T-helper 2 cell treated with Interferon-gamma antibody and Interleukin-4, amounts not matched to agents 5 μg/mL and 100 μg/mL, for 36 hours (primary cell): ENCODE results near the gene CRELD1.

Experiments used
- DNase-seq: peaks from one replicate; pipeline ENCODE4 v3.0.0; 2021; ENCODE audit warnings: low spot score
- H3K27ac Mint-ChIP-seq: one replicate; pipeline ENCODE4 v1.8.0; 2021; ENCODE audit warnings: mild to moderate bottlenecking, mixed read lengths
- H3K27me3 Mint-ChIP-seq: one replicate; pipeline ENCODE4 v1.8.0; 2021; ENCODE audit warnings: low read depth, mixed read lengths
- H3K36me3 Mint-ChIP-seq: one replicate; pipeline ENCODE4 v1.8.0; 2021; ENCODE audit warnings: low read depth, mixed read lengths
- H3K4me1 Mint-ChIP-seq: one replicate; pipeline ENCODE4 v1.8.0; 2021; ENCODE audit warnings: low read depth, mixed read lengths
- H3K4me3 Mint-ChIP-seq: one replicate; pipeline ENCODE4 v1.8.0; 2022; ENCODE audit warnings: mild to moderate bottlenecking, moderate library complexity, mixed read lengths
- H3K9me3 Mint-ChIP-seq: one replicate; pipeline ENCODE4 v1.8.0; 2021; ENCODE audit warnings: mixed read lengths

Gene CRELD1

GRCh38 chr3:9914011-9914410, 19.6 kb upstream of the CRELD1 start:
- Mint-ChIP-seq H3K4me3 (no peak overlapping the region), H3K9me3 (no peaks in the 10 kb centered on the region), H3K27ac (no peak overlapping the region), H3K36me3 (no peaks in the 10 kb centered on the region), H3K27me3 (peaks cover 7% of the 10 kb centered on the region), H3K4me1 (peaks cover 12% of the 10 kb centered on the region)
- DNase-seq, result no peak

- Mint-ChIP-seq H3K27ac (no peak overlapping the region), H3K4me1 (peaks cover 12% of the 10 kb centered on the region), H3K9me3 (no peaks in the 10 kb centered on the region), H3K36me3 (no peaks in the 10 kb centered on the region), H3K27me3 (peaks cover 7% of the 10 kb centered on the region), H3K4me3 (peak overlapping the region; percentile 46)
- no peak for DNase-seq
Observed at GRCh38 chr3:9914559-9915253, 18.9 kb upstream of the CRELD1 start.

GRCh38 chr3:9915254-9916141, 18.1 kb upstream of the CRELD1 start:
- DNase-seq, result no peak
- no peaks in the 10 kb centered on the region for H3K36me3 Mint-ChIP-seq

GRCh38 chr3:9916346-9916733, 17.3 kb upstream of the CRELD1 start:
- no peak overlapping the region for H3K27ac Mint-ChIP-seq
- no peak for DNase-seq
- no peaks in the 10 kb centered on the region for H3K36me3 Mint-ChIP-seq
- no peaks in the 10 kb centered on the region for H3K9me3 Mint-ChIP-seq
- peaks cover 12% of the 10 kb centered on the region for H3K4me1 Mint-ChIP-seq
- H3K4me3 Mint-ChIP-seq, result peak overlapping the region; percentile 45
- H3K27me3 Mint-ChIP-seq, result peaks cover 6% of the 10 kb centered on the region

More at GRCh38 chr3:9915254-9916141, 18.1 kb upstream of the CRELD1 start:
- Mint-ChIP-seq H3K9me3 (no peaks in the 10 kb centered on the region), H3K27me3 (peaks cover 6% of the 10 kb centered on the region), H3K4me3 (peak overlapping the region; percentile 77), H3K4me1 (peaks cover 12% of the 10 kb centered on the region), H3K27ac (no peak overlapping the region)

- peak within 1 kb of the TSS; percentile 77 for H3K4me3 Mint-ChIP-seq
- no peak for DNase-seq
- peaks cover 12% of the 10 kb centered on the region for H3K4me1 Mint-ChIP-seq
- H3K27me3 Mint-ChIP-seq, result peaks cover 6% of the 10 kb centered on the region
- no peak within 1 kb of the TSS for H3K27ac Mint-ChIP-seq
- H3K9me3 Mint-ChIP-seq, result no peaks in the 10 kb centered on the region
- H3K36me3 Mint-ChIP-seq, result no peaks in the 10 kb centered on the region
Observed at GRCh38 chr3:9916734-9917680, 16.6 kb upstream of the CRELD1 start, which contains the start of gene IL17RC. TSS of gene IL17RC (plus strand) at chr3:9917098. CDS start at chr3:9917316, 218 bp downstream.

- no peaks in the 10 kb centered on the region for H3K36me3 Mint-ChIP-seq
- H3K4me3 Mint-ChIP-seq, result no peak overlapping the region
- H3K27ac Mint-ChIP-seq, result no peak overlapping the region
- DNase-seq, result no peak
- H3K9me3 Mint-ChIP-seq, result no peaks in the 10 kb centered on the region
- H3K4me1 Mint-ChIP-seq, result peaks cover 6% of the 10 kb centered on the region
- H3K27me3 Mint-ChIP-seq, result peaks cover 3% of the 10 kb centered on the region
Observed at GRCh38 chr3:9917820-9918219, 15.8 kb upstream of the CRELD1 start.

- Mint-ChIP-seq H3K9me3 (no peaks in the 10 kb centered on the region), H3K36me3 (no peaks in the 10 kb centered on the region), H3K27me3 (peaks cover 3% of the 10 kb centered on the region), H3K4me1 (peaks cover 6% of the 10 kb centered on the region), H3K27ac (no peak overlapping the region), H3K4me3 (no peak overlapping the region)
- DNase-seq, result no peak
Observed at GRCh38 chr3:9918261-9919038, 15.2 kb upstream of the CRELD1 start.

GRCh38 chr3:9928158-9928557, 5.5 kb upstream of the CRELD1 start:
- H3K4me1 Mint-ChIP-seq, result peaks cover 4% of the 10 kb centered on the region
- DNase-seq, result no peak
- no peak overlapping the region for H3K4me3 Mint-ChIP-seq
- H3K9me3 Mint-ChIP-seq, result no peaks in the 10 kb centered on the region
- no peaks in the 10 kb centered on the region for H3K36me3 Mint-ChIP-seq
- peaks cover 7% of the 10 kb centered on the region for H3K27me3 Mint-ChIP-seq
- H3K27ac Mint-ChIP-seq, result no peak overlapping the region

GRCh38 chr3:9930804-9931418, 2.7 kb upstream of the CRELD1 start:
- H3K4me3 Mint-ChIP-seq, result peak overlapping the region; percentile 31
- no peak for DNase-seq

GRCh38 chr3:9932535-9932842, 1.1 kb upstream of the CRELD1 start:
- H3K4me3 Mint-ChIP-seq, result peak overlapping the region; percentile 99
- peak overlapping the region; percentile 97 for H3K27ac Mint-ChIP-seq
- H3K27me3 Mint-ChIP-seq, result no peaks in the 10 kb centered on the region
- peaks cover 24% of the 10 kb centered on the region for H3K4me1 Mint-ChIP-seq
- H3K36me3 Mint-ChIP-seq, result peaks cover 4% of the 10 kb centered on the region
- no peak for DNase-seq
- no peaks in the 10 kb centered on the region for H3K9me3 Mint-ChIP-seq

More at GRCh38 chr3:9930804-9931418, 2.7 kb upstream of the CRELD1 start:
- H3K36me3 Mint-ChIP-seq, result peaks cover 4% of the 10 kb centered on the region
- H3K27ac Mint-ChIP-seq, result no peak overlapping the region
- H3K27me3 Mint-ChIP-seq, result no peaks in the 10 kb centered on the region
- H3K4me1 Mint-ChIP-seq, result peaks cover 24% of the 10 kb centered on the region
- no peaks in the 10 kb centered on the region for H3K9me3 Mint-ChIP-seq

- Mint-ChIP-seq H3K27me3 (no peaks in the 10 kb centered on the region), H3K9me3 (no peaks in the 10 kb centered on the region), H3K27ac (peak overlapping the region; percentile 97), H3K4me3 (peak overlapping the region; percentile 99), H3K4me1 (peaks cover 24% of the 10 kb centered on the region), H3K36me3 (peaks cover 5% of the 10 kb centered on the region)
- DNase-seq, result peak; percentile 86
Observed at GRCh38 chr3:9932843-9933560, 632 bp upstream of the CRELD1 start.

- Mint-ChIP-seq H3K27ac (peak overlapping the region; percentile 97), H3K36me3 (peaks cover 6% of the 10 kb centered on the region), H3K27me3 (no peaks in the 10 kb centered on the region), H3K4me3 (peak overlapping the region; percentile 99), H3K9me3 (no peaks in the 10 kb centered on the region), H3K4me1 (peaks cover 24% of the 10 kb centered on the region)
- no peak for DNase-seq
Observed at GRCh38 chr3:9934235-9934621, 594 bp downstream of the CRELD1 start.
